K562 (cell line): ENCODE measurements around the gene TMEM41A. TPM values are rescaled to one million over a fixed set of nuclear protein-coding genes. Genes with fewer than 3 reads are reported as not detected.

Experiments
- ATF3 ChIP-seq, 2 experiments: fragments of 450-650 bp in 1 of 2; sonication (generic) in 1 of 2; formaldehyde crosslinking in 1 of 2; IDR thresholded peaks in 1 of 2; conservative IDR thresholded peaks in 1 of 2; 2 replicates each; pipeline versions ENCODE4 v1.6.1 to v1.8.1; 2016 to 2023; ENCODE audit warnings: mild to moderate bottlenecking in 2 of 2, moderate library complexity in 2 of 2, inconsistent platforms in 1 of 2, missing genetic modification reagents in 1 of 2
- CREB5 ChIP-seq: fragments of 250-450 bp; sonication (Bioruptor Pico); IDR thresholded peaks from 2 replicates; pipeline ENCODE4 v1.5.0; 2020; ENCODE audit warnings: mild to moderate bottlenecking
- DPF2 ChIP-seq: fragments of 450-650 bp; IDR thresholded peaks from 2 replicates; pipeline ENCODE4 v1.6.1; 2016
- ETV5 ChIP-seq: sonication (generic); formaldehyde crosslinking; IDR thresholded peaks from 2 replicates; pipeline ENCODE4 v1.4.0; 2020; ENCODE audit warnings: low read depth, mild to moderate bottlenecking, missing genetic modification reagents
- GABPA ChIP-seq: fragments of 200-800 bp; sonication (Bioruptor generic); conservative IDR thresholded peaks from 2 replicates; pipeline ENCODE4 v1.6.1; 2016; ENCODE audit warnings: low read depth, missing genetic modification characterization, missing compliant biosample characterization
- KAT8 ChIP-seq: fragments of 450-650 bp; IDR thresholded peaks from 2 replicates; pipeline ENCODE4 v1.6.1; 2016; ENCODE audit warnings: low read depth, mild to moderate bottlenecking
- MCM7 ChIP-seq, 2 experiments: fragments of 450-650 bp; IDR thresholded peaks; 2 replicates each; pipeline ENCODE4 v1.6.1; 2016 to 2018
- MEIS2 ChIP-seq: fragments of 450-650 bp; IDR thresholded peaks from 2 replicates; pipeline ENCODE4 v1.6.1; 2014; ENCODE audit warnings: mild to moderate bottlenecking; ENCODE audit not compliant: partially characterized antibody
- NFXL1 ChIP-seq: fragments of 450-650 bp; formaldehyde crosslinking; IDR thresholded peaks from 2 replicates; pipeline ENCODE4 v1.4.0; 2021; ENCODE audit warnings: mild to moderate bottlenecking
- NR3C1 ChIP-seq: sonication (generic); formaldehyde crosslinking; IDR thresholded peaks from 2 replicates; pipeline ENCODE4 v1.8.1; 2022; ENCODE audit warnings: missing genetic modification reagents
- RFX7 ChIP-seq: fragments of 250-450 bp; sonication (Bioruptor Pico); IDR thresholded peaks from 2 replicates; pipeline ENCODE4 v1.5.1; 2021; ENCODE audit warnings: mild to moderate bottlenecking
- TARDBP ChIP-seq: fragments of 450-650 bp; IDR thresholded peaks from 2 replicates; pipeline ENCODE4 v1.6.1; 2016
- TEAD1 ChIP-seq, 2 experiments: fragments of 450-650 bp in 1 of 2; sonication (generic) in 1 of 2; formaldehyde crosslinking; IDR thresholded peaks; 2 replicates each; pipeline versions ENCODE4 v1.4.0 to v1.8.0; 2020 to 2022; ENCODE audit warnings: mild to moderate bottlenecking in 2 of 2, missing genetic modification reagents in 1 of 2
- TFAP4 ChIP-seq: sonication (generic); formaldehyde crosslinking; IDR thresholded peaks from 2 replicates; pipeline ENCODE4 v1.8.0; 2022; ENCODE audit warnings: missing genetic modification reagents, mild to moderate bottlenecking, moderate library complexity, borderline replicate concordance
- TOE1 ChIP-seq, 2 experiments: fragments of 450-650 bp in 1 of 2; sonication (generic) in 1 of 2; formaldehyde crosslinking in 1 of 2; IDR thresholded peaks; 2 replicates each; pipeline versions ENCODE4 v1.7.1 to v1.8.0; 2016 to 2022; ENCODE audit warnings: borderline replicate concordance in 2 of 2, mild to moderate bottlenecking in 2 of 2, antibody characterized with exemption in 1 of 2, inconsistent platforms in 1 of 2, low read depth in 1 of 2, missing genetic modification reagents in 1 of 2, moderate library complexity in 1 of 2
- TRIM24 ChIP-seq, 2 experiments: fragments of 450-650 bp; IDR thresholded peaks; 2 replicates each; pipeline ENCODE4 v1.6.1; 2016
- ZKSCAN8 ChIP-seq: fragments of 200-800 bp; sonication (Bioruptor generic); IDR thresholded peaks from 2 replicates; pipeline ENCODE4 v1.6.1; 2016; ENCODE audit warnings: missing genetic modification characterization, missing compliant biosample characterization
- ZNF146 ChIP-seq: IDR thresholded peaks from one replicate; pipeline ENCODE4 v1.6.1; 2018; ENCODE audit warnings: missing compliant biosample characterization; ENCODE audit not compliant: unreplicated experiment
- ZNF165 ChIP-seq: fragments of 250-450 bp; sonication (Bioruptor Pico); IDR thresholded peaks from 2 replicates; pipeline ENCODE4 v1.4.0; 2020; ENCODE audit warnings: borderline replicate concordance
- ZNF699 ChIP-seq: fragments of 250-450 bp; sonication (Bioruptor Pico); IDR thresholded peaks from 2 replicates; pipeline ENCODE4 v1.8.0; 2021; ENCODE audit warnings: mild to moderate bottlenecking, moderate library complexity; ENCODE audit not compliant: insufficient replicate concordance
- polyA plus RNA-seq, 8 experiments: library from polyadenylated mRNA; depleted of rRNA in 4 of 8; stranded (reverse) in 5 of 8; unstranded in 3 of 8; fragments of >200 nt; fragmentation: Nextera tagmentation in 2 of 8; fragmentation: Illumina TruSeq in 1 of 8; extraction: Ambion mirVana in 2 of 8; extraction: Trizol in 1 of 8; gene quantifications; 2 replicates each; pipeline versions ENCODE4 v1.2.1 to v1.2.3, GENCODE V29; 2011 to 2014; ENCODE audit warnings: inconsistent platforms in 1 of 8, missing spikeins in 1 of 8
- total RNA-seq, 7 experiments: library from RNA; depleted of rRNA in 6 of 7; stranded (reverse); fragments of >200 nt in 6 of 7; fragmentation: Illumina TruSeq in 2 of 7; extraction: Trizol in 2 of 7; gene quantifications; 2 replicates each; pipeline versions ENCODE4 v1.2.1 to v1.2.3, GENCODE V29; 2011 to 2021; ENCODE audit warnings: low replicate concordance in 1 of 7
- TF ChIP-seq, protein P1 (sequence below), 3 experiments: fragments of 200-800 bp in 1 of 3; fragments of 250-450 bp in 1 of 3; fragments of 450-650 bp in 1 of 3; sonication (Bioruptor Pico) in 1 of 3; sonication (Bioruptor generic) in 1 of 3; formaldehyde crosslinking in 1 of 3; IDR thresholded peaks; 2 replicates each; pipeline versions ENCODE4 v1.6.1 to v1.8.0; 2016 to 2022; ENCODE audit warnings: mild to moderate bottlenecking in 2 of 3, missing genetic modification characterization in 2 of 3, missing compliant biosample characterization in 1 of 3, moderate library complexity in 1 of 3

Gene TMEM41A
- total and polyA plus RNA-seq, 9 of the 15 experiments (the other 6 are each of a cell fraction or from before 2014, with no cell fraction given), result 22.5 to 65.9 (median 31.5) TPM

DNA sequence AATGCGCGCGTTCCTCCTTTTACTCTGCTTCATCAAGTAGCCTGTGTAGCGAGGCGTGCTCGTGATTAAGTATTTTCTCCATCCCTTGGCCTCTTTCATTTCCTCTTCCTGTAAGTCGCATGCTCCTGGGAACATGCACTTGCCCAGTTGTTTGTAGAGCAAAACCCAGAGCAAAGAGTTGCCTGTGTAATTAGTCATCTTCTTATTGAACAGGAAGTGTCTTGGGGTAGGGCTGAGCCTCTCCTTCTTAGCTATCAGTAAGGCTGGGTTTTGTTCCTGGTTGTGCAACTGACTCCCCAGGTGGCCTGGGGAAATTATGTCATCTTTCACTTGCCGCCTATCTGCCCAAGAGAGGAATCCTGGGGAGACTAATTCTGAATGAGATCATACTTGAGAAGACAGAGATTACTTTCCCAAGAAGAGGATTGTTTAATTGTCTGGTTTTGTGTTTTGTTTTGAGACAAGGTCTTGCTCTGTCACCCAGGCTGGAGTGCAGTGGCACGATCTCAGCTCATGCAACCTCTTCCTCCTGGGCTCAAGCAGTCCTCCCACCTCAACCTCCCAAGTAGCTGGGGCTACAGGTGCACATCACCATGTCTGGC, 38.6 kb upstream of the TMEM41A start (continued):
- peak; percentile 90 for TF ChIP-seq ETV5 (CRISPR knock-in tag)
- no peak for TF ChIP-seq KAT8
- TF ChIP-seq NR3C1 (CRISPR knock-in tag), result no peak
- no peak for TF ChIP-seq TOE1 (IDR thresholded peaks at IDR 0.05; ENCODE audit: borderline replicate concordance)
- no peak for TF ChIP-seq TOE1 (CRISPR knock-in tag; IDR thresholded peaks at IDR 0.05; ENCODE audit: borderline replicate concordance, low read depth)
- TF ChIP-seq ZNF146 (CRISPR knock-in tag), result no peak
- TF ChIP-seq NFXL1 (CRISPR knock-in tag), result no peak
- no peak for TF ChIP-seq ZNF699 (CRISPR knock-in tag)
- peak; percentile 64 to 81 for TF ChIP-seq TRIM24 (IDR thresholded peaks at IDR 0.05)
- TF ChIP-seq, protein P1, sequence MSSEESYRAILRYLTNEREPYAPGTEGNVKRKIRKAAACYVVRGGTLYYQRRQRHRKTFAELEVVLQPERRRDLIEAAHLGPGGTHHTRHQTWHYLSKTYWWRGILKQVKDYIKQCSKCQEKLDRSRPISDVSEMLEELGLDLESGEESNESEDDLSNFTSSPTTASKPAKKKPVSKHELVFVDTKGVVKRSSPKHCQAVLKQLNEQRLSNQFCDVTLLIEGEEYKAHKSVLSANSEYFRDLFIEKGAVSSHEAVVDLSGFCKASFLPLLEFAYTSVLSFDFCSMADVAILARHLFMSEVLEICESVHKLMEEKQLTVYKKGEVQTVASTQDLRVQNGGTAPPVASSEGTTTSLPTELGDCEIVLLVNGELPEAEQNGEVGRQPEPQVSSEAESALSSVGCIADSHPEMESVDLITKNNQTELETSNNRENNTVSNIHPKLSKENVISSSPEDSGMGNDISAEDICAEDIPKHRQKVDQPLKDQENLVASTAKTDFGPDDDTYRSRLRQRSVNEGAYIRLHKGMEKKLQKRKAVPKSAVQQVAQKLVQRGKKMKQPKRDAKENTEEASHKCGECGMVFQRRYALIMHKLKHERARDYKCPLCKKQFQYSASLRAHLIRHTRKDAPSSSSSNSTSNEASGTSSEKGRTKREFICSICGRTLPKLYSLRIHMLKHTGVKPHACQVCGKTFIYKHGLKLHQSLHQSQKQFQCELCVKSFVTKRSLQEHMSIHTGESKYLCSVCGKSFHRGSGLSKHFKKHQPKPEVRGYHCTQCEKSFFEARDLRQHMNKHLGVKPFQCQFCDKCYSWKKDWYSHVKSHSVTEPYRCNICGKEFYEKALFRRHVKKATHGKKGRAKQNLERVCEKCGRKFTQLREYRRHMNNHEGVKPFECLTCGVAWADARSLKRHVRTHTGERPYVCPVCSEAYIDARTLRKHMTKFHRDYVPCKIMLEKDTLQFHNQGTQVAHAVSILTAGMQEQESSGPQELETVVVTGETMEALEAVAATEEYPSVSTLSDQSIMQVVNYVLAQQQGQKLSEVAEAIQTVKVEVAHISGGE (CRISPR knock-in tag; IDR thresholded peaks at IDR 0.05), result 0 out of 6 replicates have a peak, but pooled peaks of 1 of the 3 experiments have one; percentile 39
- peak; percentile 81 for TF ChIP-seq DPF2
- no peak for TF ChIP-seq ZNF165
- peak; percentile 57 for TF ChIP-seq TFAP4 (CRISPR knock-in tag)
- no peak for TF ChIP-seq CREB5 (CRISPR knock-in tag)
- no peak for TF ChIP-seq MCM7 (IDR thresholded peaks at IDR 0.05)
- TF ChIP-seq RFX7 (CRISPR knock-in tag), result no peak
- peak; percentile 67 for TF ChIP-seq MEIS2
- peak; percentile 72 for TF ChIP-seq GABPA (tag)
- TF ChIP-seq TARDBP, result no peak
- TF ChIP-seq TEAD1 (CRISPR knock-in tag; IDR thresholded peaks at IDR 0.05), result no peak
- TF ChIP-seq ATF3 (IDR thresholded peaks at IDR 0.05), result peak; percentile 94
- TF ChIP-seq ATF3 (CRISPR knock-in tag; conservative IDR thresholded peaks at IDR 0.05), result peak; percentile 79; the same call in 1 of the 2 replicates
- TF ChIP-seq ZKSCAN8, result peak; percentile 31; the same call in 1 of the 2 replicates
